Stimulated activated CD8-positive, alpha-beta memory T cell treated with anti-CD3 and anti-CD28 coated beads, Interleukin-7, amount 100 ng/mL, for 48 hours (primary cell): ENCODE measurements around the gene TFPT.
A peak's percentile ranks its signal among the peaks of the same experiment; 100 is the strongest.

ENCODE experiments used
- DNase-seq, 2 donors: peaks; one replicate each; pipeline ENCODE4 v3.0.0-alpha.2; 2020; ENCODE audit warnings: low read depth in 1 of 2; ENCODE audit errors: extremely low read depth in 1 of 2

TFPT gene

DNA sequence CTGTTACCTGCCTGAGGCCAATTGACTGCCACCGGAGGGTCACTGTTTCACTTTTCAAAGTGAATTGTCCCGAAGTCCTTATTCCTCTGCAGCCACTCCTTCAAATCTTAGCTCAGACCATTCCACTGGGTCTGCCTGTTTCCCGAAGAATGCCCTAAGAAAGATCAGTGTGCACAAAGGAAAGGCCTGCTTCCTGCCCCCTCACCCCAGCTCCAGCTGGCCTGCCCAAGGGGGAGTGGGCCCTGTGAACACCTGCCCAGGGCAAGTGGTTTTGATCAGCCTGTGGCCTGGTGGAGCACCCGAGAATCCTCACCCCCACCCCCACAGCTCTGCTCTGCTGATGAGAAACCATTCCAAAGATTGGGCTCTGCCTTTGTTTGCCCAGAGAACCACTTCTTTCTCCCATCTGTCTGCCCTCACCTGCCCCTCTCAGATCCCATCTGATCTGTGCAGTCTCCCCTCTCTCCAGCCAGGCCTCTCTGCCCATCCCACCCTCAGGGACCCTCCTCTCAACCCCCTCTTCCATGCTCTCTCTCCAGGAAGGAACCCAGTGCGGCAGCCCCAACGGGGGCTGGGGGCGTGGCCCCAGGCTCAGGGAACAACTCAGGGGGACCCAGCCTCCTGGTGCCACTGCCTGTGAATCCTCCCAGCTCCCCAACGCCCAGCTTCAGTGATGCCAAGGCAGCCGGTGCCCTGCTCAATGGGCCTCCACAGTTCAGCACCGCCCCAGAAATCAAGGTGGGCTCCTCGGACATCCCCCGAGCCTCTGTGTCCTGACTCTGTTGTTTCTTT is 33.8 kb upstream of the TFPT start:
- no peak for DNase-seq

DNA sequence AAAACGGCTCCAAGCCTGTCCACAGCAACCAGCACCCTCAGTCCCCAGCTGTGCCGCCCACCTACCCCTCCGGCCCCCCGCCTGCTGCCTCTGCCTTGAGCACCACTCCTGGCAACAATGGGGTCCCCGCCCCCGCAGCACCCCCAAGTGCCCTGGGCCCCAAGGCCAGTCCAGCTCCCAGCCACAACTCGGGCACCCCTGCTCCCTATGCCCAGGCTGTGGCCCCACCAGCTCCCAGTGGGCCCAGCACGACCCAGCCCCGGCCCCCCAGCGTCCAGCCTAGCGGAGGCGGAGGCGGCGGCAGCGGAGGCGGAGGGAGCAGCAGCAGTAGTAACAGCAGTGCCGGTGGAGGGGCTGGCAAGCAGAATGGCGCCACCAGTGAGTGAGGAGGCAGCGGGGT is 32.7 kb upstream of the TFPT start:
- DNase-seq = no peak

DNA sequence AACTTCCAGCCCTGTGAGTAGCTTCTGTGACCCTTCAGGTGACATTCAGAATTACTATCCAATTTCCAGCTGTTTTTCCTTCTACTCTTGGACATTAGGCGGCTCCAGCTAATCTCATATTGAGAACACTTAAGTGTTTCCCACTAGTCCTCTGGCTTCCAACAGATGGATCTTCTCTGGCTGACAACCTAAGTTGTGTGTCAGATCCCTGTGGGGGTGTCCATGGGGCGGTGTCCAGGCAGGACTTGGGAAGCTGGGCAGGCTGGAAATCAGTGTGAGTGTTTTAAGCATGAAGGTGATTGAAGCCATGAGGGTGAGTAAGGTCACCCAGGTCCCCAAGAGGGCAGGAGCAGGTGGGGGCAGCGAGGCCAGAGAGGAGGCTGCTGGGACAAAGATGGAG is 32.2 kb upstream of the TFPT start:
- DNase-seq = no peak

DNA sequence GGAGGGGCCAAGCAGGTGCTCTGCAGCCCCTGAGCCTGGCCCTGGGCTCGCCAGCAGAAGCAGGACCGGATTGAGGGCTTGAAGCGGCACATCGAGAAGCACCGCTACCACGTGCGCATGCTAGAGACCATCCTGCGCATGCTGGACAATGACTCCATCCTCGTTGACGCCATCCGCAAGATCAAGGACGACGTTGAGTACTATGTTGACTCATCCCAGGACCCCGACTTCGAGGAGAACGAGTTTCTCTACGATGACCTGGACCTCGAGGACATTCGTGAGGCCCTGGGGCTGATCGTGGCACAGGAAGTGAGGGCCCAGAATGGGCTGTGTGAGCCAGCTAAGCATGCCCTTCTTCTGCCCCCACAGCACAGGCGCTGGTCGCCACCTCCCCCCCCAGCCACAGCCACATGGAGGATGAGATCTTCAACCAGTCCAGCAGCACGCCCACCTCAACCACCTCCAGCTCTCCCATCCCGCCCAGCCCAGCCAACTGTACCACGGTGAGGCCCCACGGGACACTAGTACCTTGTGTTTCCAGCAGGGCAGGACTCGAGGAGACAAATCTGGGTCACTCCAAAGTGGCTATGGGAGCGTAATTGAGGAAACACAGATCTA is 30.2 kb upstream of the TFPT start:
- DNase-seq = no peak

DNA sequence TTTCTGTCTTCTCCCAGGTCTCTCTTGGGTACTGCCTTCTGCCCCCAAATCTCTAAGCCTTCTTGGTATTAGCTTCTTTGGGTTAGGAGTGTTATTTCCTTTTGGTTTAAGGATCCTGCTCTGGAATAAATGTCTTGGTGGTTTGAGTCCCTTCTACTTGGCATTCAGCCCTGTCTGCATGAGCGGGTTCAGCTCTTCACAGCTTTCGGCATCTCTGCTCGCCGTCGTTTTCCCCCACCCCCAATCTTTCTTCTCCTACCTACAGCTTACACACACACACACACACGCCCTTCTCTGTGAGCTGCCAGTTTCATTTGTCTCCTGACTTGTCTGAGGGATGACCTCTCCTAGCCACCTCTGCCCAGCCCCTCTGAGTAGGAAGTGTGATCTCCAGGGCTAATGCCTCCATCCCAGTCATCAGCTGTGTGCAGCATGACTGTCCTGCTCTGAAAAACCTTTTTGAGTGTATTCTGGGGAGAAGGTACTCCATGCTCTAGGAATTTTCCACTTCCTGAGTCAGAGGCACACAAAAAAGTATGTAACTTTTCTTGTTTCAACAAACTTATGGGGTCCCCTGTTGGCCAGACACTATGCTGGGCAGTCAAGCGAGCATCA is 26.8 kb upstream of the TFPT start:
- DNase-seq = no peak

DNA sequence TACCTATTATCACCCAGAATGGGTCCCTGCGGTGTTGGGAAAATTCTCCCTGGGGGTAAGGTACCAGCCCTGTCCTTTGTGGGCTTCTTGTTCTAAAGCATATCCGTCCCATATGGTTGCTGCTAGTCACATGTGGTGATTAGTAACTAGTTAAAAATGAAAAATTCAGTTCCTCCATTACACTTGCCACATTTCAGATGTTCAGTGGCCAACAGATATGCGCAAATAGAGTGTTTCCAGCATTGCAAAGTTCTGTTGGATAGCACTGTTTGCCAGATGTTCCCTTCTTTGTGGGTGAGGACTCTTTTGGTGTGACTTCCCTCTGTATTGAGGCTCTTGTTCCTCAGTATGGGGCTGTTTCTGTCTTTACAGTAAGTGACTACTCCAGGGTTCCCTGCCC is 25.9 kb upstream of the TFPT start:
- no peak for DNase-seq

DNA sequence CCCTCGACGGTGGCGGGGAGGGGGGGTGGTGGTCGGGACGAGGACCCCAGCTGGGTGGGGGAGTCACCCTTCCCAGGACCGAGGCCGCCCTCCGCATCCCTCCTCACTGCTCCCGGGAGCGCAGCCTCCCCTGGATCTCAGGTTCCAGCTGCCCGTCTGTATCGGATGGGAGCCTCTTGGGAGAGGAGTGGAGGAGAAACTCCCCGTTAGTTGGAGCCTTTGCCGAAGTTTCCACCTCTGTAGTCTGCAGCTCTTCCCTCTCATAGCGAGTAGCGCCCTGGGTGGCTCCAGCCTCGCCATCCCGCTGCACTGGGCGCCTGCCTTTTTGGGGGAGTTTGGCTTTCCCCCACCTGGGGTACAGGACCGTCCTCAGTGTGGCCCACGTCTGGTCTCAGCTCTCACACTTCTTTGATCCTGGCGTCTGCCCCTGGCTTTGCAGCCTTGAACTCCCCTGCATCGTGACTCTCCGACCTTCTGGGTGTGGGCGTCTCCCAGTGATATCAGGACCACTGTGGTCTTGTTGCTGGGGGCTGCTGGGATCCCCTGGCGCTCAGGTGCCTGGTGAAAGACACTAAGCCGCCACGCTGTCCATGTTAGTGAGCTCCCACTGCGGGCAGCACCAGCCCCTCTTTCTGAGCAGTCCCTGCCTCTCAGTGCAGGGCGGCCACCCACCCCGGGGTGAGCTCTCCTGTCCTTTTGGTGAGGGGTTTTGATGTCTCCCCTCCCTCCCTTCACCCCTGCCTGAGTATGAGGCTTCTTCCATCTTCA is 23.2 kb upstream of the TFPT start:
- peak; percentile 20 to 50 for DNase-seq

DNA sequence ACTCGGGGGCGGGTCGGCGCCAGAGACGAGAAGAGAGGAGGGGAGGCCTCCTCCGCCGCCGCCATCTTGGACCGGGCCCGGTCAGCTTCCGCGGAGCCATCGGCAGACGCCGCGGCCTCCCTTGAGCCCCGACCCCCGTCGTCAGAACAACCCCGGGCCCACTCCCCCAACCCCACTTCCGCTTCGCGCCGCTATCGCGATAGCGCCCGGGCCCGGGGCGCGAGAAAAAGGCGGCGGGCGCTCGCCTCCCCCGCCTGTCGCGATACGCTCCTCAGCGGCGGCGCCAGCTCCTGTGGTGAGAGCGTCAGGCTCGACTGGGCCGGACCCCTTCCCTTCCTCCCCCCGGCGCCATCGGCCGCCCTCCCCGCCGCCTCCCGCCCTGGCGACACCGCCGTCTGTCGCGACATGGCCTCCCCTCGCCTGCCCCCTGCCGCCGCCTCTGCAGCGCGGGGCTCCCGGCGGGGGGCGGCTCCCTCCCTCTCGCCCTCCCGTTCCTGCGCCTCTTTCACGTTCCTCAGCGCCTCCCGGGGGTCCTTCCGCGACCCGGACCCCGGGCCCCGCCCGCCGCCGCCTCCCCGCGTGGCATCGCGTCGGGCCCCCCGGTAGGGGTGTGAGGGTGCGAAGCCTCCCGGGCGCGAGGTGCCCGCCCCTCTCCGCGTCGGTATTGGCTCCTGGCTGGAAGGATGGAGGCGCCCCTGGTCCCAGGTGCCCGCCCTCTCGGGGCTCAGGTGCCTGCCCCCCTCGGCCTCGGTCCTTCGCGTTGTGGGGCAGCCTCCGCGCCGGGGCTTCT is 22.4 kb upstream of the TFPT start, which contains the start of gene CNOT3:
CNOT3 (plus strand) TSS at position 64 of the 790 bp plus-strand sequence. CDS start 5,217 bp downstream, outside the sequence.
- DNase-seq = no peak

DNA sequence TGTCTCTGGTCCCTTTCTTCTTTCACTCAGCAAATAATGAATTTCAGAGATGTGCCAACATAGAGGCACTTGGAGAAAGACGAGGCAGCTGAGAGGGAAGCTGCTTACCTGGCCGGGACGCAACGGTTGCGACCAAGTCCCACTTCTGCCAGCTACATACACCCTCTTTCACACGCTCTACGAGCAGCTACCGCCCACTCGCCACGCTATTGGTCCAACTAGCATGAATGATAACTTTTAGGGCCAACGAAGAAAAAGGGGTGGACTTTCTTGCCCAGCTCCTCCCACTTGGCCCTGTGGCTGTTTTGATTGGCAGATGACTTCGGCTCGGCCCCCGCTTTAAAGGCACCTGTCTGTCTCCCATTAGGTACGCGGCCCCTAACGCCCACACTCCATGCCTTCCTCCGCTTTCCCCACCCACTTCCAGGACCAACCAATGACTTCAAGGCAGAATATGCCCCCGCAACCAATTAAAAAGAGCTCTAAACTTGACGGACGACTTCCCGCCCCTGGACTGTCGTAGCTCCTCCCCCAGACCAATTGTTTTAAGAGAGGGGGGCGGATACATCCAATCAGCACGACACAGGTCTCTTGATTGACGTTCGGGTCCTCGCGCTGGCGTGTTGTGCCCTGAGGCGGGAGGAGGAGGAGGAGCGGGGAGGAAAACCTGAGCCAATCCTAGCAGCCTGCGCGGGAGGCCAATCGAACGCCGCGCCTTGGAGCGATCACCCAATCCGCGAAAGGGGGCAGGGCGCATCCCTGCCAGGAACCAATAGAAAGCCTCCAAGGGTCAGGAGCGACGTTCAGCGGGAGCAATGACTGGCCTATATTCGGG is 21.6 kb upstream of the TFPT start:
- DNase-seq = peak; percentile 98 to 99

DNA sequence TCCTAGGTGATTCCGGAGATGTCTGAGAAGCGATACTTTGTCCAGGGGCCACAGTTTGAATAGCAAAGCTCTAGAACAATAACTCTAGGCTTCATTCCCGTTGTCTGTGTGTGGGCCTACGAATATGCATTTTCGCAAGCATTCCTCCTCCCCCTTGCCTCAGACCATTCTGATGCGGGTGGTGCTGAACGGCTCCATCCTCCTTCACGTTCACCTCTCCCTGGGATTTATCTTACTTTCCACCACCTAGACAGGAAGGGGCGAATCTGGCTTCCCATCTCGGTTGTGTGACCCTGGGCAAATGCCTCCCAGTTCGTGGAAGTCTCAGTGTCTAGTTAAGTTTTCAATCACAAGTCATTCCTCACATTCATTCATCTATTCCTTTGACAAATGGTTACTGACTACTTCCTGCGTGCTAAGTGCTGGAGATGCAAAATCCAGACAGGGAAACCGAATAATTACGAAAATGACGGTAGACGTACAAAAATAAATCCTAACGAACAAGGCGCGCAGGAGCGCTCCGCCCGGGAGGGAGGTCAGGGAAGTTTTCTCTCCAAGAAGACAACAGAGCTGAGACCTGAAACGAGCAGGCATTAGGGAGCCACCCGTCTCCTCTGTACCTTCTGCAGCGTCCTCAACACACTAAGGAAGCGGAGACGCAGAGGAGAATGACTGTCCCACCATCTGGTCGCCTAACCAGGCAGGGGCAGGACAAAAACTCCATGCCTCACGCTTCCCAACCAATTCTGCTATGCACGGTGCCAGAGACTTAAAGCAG is 20.8 kb upstream of the TFPT start:
- no peak for DNase-seq

DNA sequence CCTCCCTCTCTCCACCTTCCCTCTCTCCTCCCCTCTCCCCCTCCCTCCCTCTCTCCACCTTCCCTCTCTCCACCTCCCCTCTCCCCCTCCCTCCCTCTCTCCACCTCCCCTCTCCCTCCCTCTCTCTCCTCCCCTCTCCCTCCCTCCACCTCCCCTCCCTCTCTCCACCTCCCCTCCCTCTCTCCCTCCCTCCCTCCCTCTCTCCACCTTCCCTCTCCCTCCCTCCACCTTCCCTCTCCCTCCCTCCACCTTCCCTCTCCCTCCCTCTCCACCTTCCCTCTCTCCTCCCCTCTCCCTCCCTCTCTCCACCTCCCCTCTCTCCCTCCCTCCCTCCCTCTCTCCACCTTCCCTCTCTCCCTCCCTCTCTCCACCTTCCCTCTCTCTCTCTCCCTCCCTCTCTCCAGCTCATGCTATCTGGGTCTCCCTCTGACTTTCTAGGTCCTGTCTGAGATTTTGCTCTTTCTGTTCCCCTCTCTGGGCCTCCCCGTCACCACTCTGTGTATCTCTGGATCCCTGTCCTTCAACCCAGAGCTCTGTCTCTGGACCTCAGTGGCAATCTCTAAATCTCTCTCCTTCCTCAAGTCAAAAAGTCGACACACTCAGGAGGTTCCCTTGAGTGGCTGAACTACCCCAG is 18.6 kb upstream of the TFPT start:
- no peak for DNase-seq

DNA sequence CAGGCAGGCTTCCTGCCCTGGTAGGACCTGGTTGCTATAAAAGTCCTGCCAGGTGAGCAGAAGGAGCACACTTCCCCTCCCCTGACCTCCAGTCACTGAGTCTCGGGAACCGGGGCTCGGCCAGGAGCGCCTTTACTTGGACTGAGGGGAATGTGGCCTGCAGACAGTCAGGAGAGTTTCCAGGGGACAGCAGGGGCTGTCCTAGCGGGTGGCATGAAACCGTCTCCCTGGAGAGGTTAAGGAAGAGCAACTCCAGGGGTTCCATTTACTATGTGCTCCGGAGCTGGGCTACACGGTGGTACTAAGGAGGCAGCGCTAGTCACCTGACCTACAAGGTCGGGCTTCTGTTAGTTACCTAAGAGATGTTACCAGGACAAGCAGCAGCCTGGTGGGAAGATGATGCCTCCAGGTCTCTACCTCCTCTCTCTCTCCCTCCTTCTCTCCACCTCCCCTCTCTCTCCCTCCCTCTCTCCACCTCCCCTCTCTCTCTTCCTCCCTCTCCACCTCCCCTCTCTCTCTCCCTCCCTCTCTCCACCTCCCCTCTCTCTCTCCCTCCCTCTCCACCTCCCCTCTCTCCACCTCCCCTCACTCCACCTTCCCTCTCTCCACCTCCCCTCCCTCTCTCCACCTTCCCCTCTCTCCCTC is 18.0 kb upstream of the TFPT start:
- DNase-seq = no peak

DNA sequence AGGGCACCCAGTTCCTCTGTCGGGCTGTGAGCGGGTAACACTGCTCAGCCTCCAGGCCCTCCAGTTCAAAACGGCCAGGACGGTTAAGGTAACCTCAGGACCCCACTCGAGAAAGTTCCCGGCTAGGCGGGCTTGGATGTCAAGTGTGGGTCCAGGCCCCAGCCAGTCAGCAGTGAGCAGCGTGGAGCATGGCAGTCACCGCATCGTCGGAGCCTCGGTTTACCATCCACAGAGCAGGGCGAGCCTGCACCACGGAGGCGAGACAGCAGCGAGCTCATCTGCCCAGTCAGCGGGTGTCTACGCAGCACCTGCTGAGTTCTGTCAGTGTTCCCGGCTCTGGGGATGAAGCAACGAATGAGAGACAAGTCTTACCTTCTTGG is 14.2 kb upstream of the TFPT start:
- DNase-seq = no peak

DNA sequence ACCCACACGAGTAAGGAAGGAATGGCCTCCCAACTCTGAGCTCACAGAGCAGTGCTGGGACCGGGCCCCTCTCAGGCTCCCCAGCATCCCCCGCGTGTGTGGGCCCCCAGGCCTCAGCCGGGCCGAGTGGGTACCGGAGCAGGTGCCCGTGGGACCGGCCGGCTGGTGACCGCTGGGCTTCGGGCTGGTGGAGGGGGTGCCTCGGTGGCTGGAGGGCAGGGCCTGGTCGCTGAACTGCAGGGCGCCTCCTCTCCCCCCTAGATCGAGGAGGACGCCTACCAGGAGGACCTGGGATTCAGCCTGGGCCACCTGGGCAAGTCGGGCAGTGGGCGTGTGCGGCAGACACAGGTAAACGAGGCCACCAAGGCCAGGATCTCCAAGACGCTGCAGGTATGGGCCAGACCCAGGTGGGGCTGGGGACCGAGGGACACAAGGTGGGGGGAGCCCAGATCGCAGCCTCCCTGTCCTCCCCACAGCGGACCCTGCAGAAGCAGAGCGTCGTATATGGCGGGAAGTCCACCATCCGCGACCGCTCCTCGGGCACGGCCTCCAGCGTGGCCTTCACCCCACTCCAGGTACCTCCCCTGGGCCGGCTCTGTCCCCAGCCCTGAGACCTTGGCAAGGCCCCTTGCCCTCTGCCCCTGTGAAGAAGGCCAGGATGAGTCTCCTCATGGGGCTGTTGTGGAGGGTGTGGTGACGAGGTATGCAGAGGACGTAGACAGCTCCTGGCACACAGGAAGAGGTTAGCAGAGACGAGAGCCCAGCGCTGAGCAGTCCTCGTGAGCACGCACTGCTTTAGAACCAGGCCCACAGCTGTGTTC is 13.5 kb upstream of the TFPT start:
- no peak for DNase-seq

DNA sequence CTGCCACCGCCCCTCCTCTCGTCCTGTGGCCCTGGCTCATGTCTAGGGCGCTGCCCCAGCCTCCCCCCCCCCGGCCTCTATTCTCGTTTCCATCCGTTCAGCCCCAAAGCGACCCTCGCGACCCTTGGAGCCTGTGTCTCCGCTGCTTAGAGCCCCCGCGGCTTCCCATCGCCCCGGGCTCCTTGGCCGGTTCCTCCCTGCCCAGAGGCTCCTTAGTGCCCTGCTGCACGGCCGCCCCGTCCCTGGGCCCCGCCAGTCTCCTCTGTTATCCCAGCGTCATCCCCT is 12.9 kb upstream of the TFPT start:
- no peak for DNase-seq

DNA sequence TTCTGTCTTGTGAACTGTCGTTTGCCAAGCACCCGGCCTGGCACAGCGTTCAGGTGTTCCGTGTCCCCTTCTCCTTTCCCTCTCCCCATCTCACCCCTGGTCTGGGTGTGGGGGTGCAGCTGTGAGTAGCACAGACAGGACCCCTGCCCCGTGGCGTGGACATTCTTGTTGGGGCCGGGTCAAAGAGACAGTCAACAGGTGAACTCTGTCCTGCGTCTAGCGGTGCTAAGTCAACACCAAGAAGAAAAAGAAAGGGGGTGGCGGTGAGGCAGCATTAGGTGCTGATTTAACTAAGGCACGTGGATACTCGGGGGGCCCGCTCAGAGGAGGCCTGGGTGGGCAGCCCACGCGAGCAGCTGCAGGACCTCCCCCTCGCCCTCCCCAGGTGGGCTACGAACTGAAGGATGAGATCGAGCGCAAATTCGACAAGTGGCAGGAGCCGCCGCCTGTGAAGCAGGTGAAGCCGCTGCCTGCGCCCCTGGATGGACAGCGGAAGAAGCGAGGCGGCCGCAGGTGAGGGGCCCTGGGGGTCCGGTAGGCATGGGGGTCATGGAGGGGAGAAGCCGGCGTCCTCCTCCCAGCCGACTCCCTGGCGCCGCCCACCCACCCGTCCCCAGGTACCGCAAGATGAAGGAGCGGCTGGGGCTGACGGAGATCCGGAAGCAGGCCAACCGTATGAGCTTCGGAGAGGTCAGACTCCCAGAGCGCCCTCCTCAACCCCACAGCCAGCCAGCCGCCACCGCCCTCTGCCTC is 12.4 kb upstream of the TFPT start:
- no peak for DNase-seq

DNA sequence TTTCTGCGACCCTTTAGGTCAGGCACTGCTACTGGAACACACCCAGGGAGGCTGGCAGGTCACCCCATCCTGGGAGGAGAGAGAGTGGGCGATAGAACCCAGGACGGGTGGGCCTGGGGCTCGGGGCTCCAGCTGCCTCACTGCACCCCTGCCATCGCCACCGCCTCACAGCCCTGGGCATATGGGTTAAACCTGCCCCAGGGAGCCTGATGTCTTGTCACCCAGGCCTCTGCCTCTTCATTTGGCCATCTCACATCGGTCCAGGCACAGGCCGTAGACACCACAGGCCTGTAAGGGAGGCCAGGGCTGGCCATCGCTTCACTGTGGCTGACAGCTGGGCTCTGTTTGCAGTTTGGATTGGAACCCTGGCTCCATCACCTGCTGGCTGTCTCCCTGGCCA is 10.3 kb upstream of the TFPT start:
- no peak for DNase-seq
